Activated CD4-positive, alpha-beta T cell treated with anti-CD3 and anti-CD28 coated beads for 1 hour (primary cell): ENCODE data around the gene PLXNA3.
"Not testable (repeated sequence)": the region's sequence is repeated elsewhere in the genome, so short reads cannot be mapped to it uniquely, and the experiment has no call there.

ENCODE experiments used
- DNase-seq: peaks from one replicate; pipeline ENCODE4 v3.0.0-alpha.2; 2020

Gene PLXNA3

DNA sequence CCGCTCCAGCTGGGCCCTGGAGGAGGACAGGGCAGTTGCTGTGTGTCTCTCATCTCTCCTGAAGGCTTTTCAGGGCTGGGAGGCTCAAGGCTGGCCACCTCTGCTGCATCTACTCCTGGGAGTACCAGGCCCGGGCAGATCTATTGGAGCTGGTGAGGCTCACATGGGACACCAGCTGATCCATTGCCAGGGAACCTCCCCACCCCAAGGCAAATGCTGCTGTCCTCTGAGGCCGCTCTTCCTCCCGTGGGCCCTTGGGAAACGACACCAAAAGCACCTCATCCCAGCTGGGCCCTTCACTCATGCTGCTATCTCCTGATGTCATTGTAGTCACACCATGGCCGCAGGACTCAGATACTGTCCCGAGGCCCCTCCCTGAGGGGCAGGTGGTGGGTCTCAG, 24.7 kb downstream of the PLXNA3 start:
- no peak for DNase-seq

DNA sequence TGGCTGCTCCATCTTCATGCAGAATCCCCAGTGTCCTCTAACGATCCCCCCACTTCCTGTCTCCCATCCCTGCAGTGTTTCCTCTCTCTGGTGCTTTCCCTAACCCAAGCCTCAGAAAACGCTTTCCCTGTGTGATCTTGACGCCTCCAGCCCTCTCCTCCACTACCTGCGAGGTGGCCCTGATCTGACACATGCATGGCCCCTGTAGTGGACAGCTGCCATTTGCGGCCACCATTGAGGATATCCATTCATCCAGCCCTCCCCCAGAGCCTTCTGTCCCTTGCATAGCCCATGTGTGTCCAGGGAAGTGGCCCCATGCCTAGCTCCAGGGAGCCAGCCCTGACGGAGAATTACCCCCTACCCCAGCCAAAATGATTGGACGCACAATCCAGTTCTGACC, 25.2 kb downstream of the PLXNA3 start:
- DNase-seq: no peak

- DNase-seq: no peak
These were observed 26.4 kb downstream of the PLXNA3 start for GRCh38 chrX:154484255-154485149.

DNA sequence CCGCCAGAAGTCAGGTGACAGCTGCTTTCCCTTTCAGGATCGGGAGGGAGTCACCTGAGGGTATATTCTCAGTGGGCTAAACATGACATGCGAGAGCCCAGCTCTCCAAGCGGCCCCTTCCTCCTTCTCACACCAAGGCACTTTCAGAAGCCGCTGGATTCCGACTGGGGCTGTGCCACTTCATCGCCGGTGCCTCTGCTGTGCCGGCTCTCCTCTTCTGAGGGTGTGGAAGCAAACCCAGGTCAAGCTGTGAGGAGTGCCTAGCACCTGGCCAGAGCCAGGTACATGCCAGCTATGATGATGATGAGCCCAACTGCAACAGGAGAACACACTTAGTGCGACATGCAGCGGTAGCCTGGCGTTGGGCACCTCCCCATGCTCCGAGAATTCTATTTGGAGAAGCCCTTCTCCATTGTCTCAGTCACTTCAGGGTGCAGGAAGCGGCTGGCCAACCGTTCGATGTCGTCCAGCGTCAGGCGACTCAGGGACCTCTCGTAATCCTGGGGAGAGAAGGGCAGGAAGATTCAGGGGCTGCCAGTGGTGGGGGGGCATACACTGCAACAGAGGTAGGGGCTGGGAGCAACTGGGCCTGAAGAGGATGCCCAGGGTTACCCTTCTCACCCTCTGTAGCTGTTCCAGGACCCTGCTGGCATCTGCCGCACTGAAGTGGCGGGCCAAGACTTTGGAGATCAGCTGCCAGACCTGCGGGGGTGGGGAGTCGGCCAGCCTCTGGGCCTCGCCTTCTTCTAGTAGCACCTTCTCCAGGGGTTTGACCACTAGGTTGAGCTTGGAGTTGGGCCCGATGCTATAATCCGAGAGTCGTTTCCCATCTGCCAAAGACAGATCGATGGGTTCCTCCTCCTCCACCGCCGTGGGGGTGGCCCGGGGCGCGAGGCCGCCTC, 27.3 kb downstream of the PLXNA3 start:
- DNase-seq: no peak

DNA sequence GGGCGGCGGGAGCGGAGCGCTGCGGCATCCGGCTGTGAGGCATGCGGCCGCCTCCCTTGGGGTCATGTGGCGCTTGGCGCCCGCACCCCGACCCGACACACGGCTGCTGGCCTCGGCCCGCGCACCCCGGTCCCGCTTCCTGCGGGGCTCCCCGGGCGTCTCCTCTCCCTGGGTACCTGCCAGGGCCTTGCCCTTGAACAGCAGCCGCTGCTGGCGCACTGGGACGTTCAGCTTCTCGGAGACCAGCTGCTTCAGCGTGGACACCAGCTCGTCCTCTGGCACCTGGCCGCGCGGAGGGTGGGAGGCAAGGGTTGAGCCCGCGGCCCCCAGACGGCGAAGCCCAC, 27.9 kb downstream of the PLXNA3 start:
- DNase-seq: no peak

DNA sequence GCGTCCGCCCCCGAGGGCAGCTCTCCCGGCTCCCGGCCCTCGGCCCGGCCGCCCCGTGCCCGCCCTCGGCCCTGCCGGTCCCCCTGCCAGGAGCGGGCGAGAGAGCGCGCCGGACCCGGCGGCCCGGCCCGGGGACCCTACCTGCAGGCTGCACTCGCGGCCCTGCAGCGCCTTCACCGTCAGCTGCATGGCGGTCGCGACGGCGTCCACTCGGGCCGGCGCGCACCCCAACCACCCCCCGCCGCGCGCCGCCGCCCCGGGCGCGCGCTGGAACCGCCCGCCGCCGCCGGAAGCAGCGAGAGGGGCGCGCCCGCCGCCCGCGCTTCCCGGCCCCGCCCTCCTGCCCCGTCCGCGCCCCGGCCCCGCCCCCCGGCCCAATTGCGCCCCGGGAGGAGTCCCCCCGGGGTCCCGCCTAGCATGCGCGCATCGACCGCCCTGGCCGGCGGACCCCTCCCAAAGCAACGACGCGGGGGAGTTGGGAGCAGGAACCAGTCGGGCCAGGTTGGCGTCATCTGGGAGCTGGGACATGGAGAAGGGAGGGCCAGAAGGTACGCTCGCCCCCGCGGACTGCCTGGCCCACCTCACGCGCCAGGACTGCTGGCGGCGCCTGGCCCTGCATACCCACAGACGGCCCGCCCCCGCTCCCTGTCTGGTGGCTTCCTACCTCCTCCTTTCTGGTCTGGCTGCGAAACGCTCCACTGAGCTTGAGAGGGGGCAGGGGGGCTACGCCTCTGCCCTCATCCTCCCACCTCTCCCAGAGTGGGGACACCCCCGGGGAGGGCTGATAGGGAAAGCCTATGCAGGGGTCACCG, 28.5 kb downstream of the PLXNA3 start, which contains the start of gene UBL4A:
Gene UBL4A (minus strand): TSS at position 220 of the 812 bp plus-strand sequence. CDS start 31 bp downstream, at position 189.
- peak; percentile 22 for DNase-seq

DNA sequence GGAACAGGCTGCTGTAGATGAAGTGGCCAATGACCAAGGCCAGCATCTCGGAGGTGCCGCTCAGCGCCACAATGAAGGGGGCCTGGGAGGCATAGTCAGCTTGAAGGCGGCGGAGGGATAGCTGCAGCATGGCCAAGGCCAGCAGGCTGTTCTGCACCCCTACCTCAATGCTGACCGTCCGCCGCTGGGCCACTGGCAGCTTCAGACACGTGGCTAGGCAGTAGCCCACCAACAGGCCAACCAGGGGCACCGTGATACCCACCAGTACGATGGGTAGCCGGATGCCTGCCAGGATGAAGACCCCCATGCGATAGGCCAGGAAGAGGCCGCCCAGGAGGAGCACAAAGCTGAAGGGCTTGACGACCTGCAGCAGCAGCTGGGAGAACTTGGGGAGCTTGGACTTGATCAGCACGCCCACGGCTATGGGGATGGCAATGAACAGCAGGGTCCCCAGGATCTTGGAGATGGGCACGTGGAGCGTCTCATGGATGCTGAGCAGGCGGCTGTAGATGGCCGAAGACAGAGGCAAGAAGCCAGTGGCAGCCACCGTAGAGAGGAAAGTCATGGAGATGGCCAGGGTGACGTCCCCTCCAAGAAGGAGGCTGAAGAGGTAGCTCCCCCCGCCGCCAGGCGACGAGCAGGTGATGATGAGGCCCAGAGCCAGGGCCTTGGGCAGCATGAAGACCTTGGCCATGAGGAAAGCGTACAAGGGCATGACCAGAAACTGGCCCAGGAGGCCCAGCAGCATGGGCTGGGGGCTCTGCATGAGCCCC, 29.6 kb downstream of the PLXNA3 start:
- no peak for DNase-seq

- no peak for DNase-seq
These were observed 30.4 kb downstream of the PLXNA3 start for GRCh38 chrX:154488336-154489075.

GRCh38 chrX:154489182-154489581, 31.1 kb downstream of the PLXNA3 start:
- no peak for DNase-seq

GRCh38 chrX:154490021-154490413, 31.9 kb downstream of the PLXNA3 start:
- no peak for DNase-seq

DNA sequence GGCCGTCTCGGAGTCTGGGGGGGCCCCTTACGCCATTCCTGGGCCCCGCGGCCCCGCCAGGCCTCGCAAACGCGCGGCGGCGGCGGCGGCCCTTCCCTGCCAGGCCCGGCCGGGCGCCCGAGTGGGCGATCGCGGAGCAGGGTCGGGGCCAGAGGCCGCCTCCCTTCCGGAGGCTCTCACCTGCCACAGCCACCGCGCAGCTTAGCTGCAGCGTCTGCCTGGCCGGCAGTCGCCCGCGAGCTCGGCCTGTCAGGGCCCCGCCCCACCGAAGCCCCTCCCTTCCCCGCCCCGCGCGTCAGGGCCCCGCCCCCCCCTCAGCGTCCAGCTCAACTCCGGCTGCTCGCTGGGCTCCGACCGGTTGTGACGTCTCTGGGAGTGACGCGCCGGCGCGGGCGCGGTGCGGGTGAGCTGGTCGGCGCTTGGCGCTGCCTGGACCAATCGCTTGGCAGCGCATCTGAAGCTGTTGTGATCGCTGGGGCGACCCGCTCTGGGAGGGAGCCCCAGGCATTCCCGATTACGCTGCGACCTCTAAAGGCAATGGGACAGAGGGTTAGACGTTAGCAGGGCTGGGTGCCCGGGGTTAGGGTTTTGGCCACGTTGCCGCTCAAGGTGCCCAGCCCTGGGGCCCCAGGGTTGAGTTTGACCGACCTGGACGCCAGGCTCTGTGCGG, 32.5 kb downstream of the PLXNA3 start, which contains the start of gene SLC10A3:
Gene SLC10A3 (minus strand): TSS at position 216 of the 670 bp plus-strand sequence. CDS start 1,689 bp downstream, outside the sequence.
- DNase-seq: peak; percentile 82

DNA sequence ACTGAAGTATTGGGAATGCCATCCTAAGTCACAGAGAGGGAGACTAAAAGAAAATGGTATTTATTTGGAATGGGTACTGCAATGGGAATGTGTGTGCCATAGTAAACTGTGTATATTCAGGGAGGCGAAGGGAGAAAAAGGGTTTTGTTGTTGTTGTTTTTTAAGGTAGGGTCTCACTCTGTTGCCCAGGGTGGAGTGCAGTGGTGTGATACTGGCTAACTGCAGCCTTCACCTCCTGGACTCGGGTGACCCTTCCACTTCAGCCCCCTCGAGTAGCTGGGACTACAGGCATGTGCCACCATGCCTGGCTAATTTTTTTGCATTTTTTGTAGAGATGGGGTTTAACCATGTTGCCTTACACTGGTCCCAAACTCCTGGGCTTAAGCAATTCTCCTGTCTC, 36.6 kb downstream of the PLXNA3 start:
- DNase-seq: no peak

GRCh38 chrX:154495472-154495922, 37.4 kb downstream of the PLXNA3 start:
- no peak for DNase-seq

DNA sequence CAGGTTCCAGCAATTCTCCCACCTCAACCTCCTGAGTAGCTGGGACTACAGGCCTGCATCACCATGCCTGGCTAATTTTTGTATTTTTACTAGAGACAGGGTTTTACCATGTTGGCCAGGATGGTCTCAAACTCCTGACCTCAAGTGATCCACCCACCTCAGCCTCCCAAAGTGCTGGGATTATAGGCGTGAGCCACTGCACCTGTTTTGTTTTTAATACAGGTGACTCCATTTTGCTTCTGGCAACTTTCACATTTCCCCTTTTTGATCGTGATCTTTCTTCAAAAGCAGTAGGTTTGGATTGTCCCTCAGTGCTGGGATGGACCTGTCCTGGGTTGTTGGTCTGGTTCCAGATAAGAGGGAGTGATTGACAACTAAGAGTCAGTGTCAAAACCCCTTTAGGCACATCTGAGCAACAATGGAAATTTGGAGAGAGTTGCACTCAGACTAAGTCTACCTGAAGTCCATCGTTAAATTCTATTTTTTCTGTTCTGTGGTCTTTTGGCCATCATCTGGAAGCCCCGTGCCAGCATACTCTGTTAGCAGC, 38.6 kb downstream of the PLXNA3 start:
- not testable (repeated sequence) for DNase-seq

GRCh38 chrX:154501423-154501822, 43.3 kb downstream of the PLXNA3 start:
- DNase-seq: not testable (repeated sequence)

DNA sequence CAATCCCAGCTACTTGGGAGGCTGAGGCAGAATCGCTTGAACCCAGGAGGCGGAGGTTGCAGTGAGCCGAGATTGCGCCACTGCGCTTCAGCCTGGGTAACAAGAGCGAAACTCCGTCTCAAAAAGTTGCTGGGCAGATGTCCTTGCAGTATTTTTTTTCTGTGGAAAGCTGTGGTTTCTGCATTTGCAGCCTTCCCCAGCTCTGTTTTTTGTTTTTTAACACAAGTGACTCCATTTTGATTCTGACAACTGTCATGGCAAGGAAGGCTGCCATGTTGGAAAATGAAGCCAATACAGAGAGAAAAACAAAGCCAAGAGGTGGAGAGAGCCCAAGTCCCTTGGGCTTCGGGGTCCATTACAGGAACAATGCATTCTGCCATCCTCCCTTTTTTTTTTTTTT, 44.0 kb downstream of the PLXNA3 start:
- DNase-seq: no peak

GRCh38 chrX:154502989-154503388, 44.9 kb downstream of the PLXNA3 start:
- DNase-seq: no peak

DNA sequence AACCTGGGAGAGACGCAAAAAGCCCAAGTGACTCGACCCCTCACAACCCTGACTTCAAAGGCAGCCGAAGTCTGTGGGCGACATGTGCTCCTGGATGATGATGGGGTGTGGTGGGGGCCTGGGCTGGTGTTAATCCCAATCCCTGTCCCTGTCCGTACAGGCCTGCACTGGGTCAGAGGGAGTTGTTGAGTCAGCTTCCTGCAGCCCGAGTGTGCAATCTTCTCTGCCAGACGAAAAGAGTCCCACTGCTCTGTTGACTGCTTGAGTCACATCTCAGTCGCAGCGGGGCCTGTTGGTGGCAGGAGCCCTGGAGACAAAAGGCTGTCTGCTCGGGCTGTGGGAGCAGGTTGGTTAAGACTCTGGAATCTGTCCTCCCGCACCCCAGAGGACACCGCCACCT, 47.7 kb downstream of the PLXNA3 start:
- DNase-seq: no peak

GRCh38 chrX:154506483-154507332, 48.6 kb downstream of the PLXNA3 start:
- DNase-seq: no peak
